Glomerular visceral epithelial cell (primary cell): Measurements from ENCODE around the gene PPIE.
"Not testable (repeated sequence)": the region's sequence is repeated elsewhere in the genome, so short reads cannot be mapped to it uniquely, and the experiment has no call there.

Experiments used
- DNase-seq: peaks from one replicate; pipeline ENCODE4 v3.0.0-alpha.2; 2016; ENCODE audit errors: extremely low spot score

The PPIE gene

GRCh38 chr1:39777896-39778295 lies 39.2 kb downstream of the PPIE start:
- not testable (repeated sequence) for DNase-seq

GRCh38 chr1:39778463-39779099 lies 39.9 kb downstream of the PPIE start:
- DNase-seq, result not testable (repeated sequence)

- no peak for DNase-seq
These were observed 40.5 kb downstream of the PPIE start for GRCh38 chr1:39779137-39779536.

GRCh38 chr1:39779821-39780220 lies 41.1 kb downstream of the PPIE start:
- no peak for DNase-seq

DNA sequence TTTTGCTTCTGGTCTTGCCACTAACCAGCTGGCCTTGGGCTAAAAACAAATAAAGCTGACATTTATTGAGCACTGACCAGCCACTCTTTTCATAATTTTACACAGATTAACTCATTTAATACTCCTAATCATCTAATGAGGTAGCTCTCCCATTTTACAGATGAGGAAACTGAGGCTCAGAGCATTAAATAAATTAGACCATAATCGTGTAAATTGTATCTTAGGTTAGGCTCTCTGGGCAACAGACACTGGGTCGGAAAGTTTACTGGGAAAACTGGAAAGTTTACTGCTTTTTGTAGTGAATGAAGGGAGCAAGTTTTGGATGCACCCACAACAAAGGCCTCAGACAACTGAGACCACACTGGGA lies 42.6 kb downstream of the PPIE start:
- DNase-seq, result no peak

- no peak for DNase-seq
These were observed 43.4 kb downstream of the PPIE start for GRCh38 chr1:39782103-39782502.

DNA sequence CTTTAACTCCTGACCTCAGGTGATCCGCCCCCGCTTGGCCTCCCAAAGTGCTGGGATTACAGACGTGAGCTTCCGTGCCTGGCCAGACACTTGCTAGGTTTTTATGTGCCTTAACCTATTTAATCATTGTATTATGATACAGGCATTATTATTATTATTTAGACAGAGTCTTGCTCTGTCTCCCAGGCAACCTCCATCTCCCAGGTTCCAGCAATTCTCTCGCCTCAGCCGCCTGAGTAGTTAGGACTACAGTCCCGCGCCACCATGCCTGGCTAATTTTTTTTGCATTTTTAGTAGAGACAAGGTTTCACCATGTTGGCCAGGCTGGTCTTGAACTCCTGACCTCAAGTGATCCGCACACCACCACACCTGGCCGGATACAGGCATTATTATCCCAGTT lies 44.0 kb downstream of the PPIE start:
- not testable (repeated sequence) for DNase-seq

- DNase-seq, result not testable (repeated sequence)
These were observed 47.8 kb downstream of the PPIE start for GRCh38 chr1:39786303-39787107.

GRCh38 chr1:39787108-39787375 lies 48.4 kb downstream of the PPIE start:
- DNase-seq, result not testable (repeated sequence)

DNA sequence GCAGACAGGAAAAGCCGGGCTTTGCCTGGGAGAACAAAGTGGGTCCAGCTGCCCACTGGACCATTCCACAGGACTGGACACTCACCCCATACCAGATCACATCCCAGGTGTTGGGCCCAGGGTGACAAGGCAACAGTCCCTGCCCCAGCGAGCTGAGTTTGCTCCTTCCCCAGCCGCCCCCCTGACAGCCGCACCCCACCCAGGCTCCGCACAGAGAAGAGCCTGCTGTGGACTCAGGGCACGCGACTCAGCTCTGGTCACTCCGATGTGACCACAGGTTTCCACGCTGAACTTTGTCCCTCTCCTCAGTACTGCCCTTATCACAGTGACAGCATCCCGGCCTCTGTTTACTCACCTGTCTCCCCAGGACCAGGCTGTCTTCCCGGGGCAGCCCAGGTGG lies 48.8 kb downstream of the PPIE start:
- DNase-seq, result no peak

GRCh38 chr1:39787964-39788363 lies 49.3 kb downstream of the PPIE start:
- not testable (repeated sequence) for DNase-seq

GRCh38 chr1:39788426-39788757 lies 49.7 kb downstream of the PPIE start:
- DNase-seq, result no peak

GRCh38 chr1:39788758-39789570 lies 50.3 kb downstream of the PPIE start, which contains the start of gene BMP8B:
BMP8B (minus strand) TSS chr1:39788865; CDS start chr1:39788485, 380 bp downstream.
- DNase-seq, result peak; percentile 68

DNA sequence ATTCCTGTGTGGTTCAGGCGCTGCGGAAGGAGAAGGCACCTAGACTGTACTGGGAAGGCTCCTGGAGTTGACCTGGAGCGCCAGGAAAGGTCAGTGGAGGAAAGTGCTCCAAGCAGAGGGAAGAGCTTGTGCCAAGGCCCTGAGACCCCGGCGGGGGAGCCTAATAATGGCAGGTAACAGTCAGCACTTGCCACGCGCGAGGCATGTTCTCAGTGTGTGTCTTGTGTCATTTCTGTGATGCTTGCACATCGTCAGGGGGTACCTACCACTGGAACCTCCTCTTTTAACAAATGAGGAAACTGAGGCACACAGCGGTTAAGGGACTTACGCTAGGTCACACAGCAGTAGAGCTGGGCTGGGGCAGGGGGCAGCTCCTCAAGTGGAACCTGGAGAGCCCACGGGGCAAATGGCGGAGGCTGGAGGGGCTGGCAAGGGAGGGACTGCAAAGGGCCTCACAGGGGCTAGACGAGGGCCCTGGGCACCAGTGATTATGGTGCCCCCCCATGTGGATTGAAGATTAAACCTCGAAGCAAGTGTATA lies 51.0 kb downstream of the PPIE start:
- DNase-seq, result no peak

- no peak for DNase-seq
These were observed 53.2 kb downstream of the PPIE start for GRCh38 chr1:39791838-39792237.

GRCh38 chr1:39795651-39796050 lies 57.0 kb downstream of the PPIE start:
- DNase-seq, result no peak

DNA sequence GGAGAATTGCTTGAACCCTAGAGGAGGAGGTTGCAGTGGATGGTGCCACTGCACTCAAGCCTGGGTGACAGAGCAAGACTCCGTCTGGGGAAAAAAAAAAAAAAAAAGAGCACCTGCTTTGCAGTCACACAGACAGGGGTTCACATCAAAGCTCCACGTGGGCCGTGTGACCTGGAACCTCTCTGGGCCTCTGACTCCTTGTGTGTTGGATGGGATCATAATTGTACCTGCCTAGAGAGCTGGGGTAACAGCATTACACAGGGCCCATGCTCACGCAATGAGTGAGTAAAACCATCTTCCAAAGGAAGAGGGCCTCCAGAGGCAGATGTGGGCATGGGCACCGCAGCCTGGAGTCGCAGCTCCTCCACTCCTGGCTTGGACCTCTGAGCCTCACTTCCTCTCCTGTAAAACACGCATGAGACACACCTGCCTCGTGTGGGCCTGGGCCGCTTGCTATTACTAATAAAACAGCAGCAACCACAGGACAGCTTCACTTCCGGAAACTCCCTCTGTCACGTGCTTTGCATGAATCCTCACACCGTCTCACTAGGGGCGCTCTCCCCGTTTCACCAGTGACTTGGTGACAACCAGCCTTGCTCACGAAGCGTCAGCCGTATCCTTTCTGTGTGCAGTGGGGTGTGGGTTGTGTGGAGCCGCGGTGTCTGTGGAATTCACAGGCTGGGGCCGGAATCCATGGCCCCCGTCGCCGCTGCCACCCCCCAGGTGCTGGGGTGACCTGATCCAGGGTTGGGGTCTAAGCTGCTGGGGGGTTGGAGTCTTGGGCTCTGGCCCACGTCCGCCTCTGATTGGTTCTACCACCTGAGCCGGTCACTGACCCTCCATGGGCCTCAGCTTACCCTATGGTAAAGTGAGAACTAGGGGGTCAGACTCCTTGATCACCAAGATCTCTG lies 60.4 kb downstream of the PPIE start:
- DNase-seq, result peak; percentile 89

DNA sequence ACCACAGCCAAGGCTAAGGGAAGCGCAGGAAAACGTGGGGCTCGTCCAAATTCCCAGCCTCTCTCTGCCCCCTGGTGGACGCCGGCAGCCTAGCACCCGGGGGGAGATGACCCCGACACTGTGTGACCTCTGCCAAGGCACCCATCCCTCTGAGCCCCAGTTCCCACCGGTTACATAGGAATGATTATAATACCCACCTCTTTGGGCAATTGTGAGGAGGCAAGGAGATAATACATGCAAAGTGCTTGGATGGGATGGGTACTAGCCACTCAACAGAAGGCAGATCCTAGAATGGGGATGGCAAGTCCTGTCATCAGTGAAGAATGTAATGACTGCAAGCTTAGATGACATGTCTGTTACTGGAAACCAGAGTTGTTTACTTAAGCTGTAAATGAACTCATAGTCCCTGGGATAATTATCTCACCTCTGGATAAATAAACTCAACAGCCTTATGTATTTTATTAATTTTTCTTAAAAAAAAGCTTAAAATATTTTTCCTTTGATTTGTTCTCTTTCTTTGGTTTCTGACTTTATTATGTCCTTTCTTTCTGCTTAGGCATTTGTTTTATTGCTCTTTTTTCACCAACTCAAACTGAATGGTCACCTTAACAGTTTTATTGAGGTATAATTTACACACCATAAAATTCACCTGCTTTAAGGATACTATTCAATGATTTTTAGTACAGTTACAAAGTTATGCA lies 61.2 kb downstream of the PPIE start:
- DNase-seq, result peak; percentile 78

GRCh38 chr1:39800471-39800835 lies 61.8 kb downstream of the PPIE start:
- no peak for DNase-seq

GRCh38 chr1:39802496-39803260 lies 64.0 kb downstream of the PPIE start:
- no peak for DNase-seq
